HL-60 (cell line): ENCODE results near the gene MAP2K4.

Experiments used
- DNase-seq, 2 experiments: peaks; one replicate each; pipeline ENCODE4 v3.0.0-alpha.2; 2010 to 2020; ENCODE audit warnings: low read depth in 1 of 2, low spot score in 1 of 2
- H3K27ac ChIP-seq: fragments of 250-450 bp; sonication (Bioruptor Pico); replicated peaks from 2 replicates; pipeline ENCODE4 v1.5.1; 2020; ENCODE audit warnings: mild to moderate bottlenecking, moderate library complexity
- H3K27me3 ChIP-seq: fragments of 250-450 bp; sonication (Bioruptor Pico); 2 replicates; pipeline ENCODE4 v1.5.1; 2021; ENCODE audit warnings: mild to moderate bottlenecking, moderate library complexity; ENCODE audit not compliant: insufficient read depth, poor library complexity, severe bottlenecking
- H3K4me3 ChIP-seq: replicated peaks from 2 replicates; pipeline ENCODE4 v1.5.1; 2011; ENCODE audit warnings: mild to moderate bottlenecking, control low read depth, low read length; ENCODE audit not compliant: insufficient read depth
- CTCF ChIP-seq: IDR thresholded peaks from one replicate; pipeline ENCODE4 v1.5.1; 2011; ENCODE audit warnings: low read length, control low read depth, inconsistent platforms; ENCODE audit not compliant: insufficient read depth
- GABPA ChIP-seq: IDR thresholded peaks from 2 replicates; pipeline ENCODE4 v1.6.1; 2012; ENCODE audit warnings: low read depth
- POLR2AphosphoS5 ChIP-seq: IDR thresholded peaks from 2 replicates; pipeline ENCODE4 v1.6.1; 2012; ENCODE audit warnings: low read depth
- REST ChIP-seq: IDR thresholded peaks from 2 replicates; pipeline ENCODE4 v1.6.1; 2012; ENCODE audit warnings: low read depth; ENCODE audit not compliant: insufficient replicate concordance
- SPI1 ChIP-seq: IDR thresholded peaks from 2 replicates; pipeline ENCODE4 v1.6.1; 2012; ENCODE audit warnings: low read depth, mild to moderate bottlenecking, borderline replicate concordance
- microRNA-seq: library from miRNA; unstranded; fragments of <30 nt; microRNA quantifications from one replicate; pipeline ENCODE4, GENCODE V29; 2018

Gene MAP2K4

GRCh38 chr17:12193144-12193735 lies 172.6 kb downstream of the MAP2K4 start:
- no peak overlapping the region for H3K27ac ChIP-seq
- DNase-seq, result no peak
- no peak overlapping the region for H3K4me3 ChIP-seq
- TF ChIP-seq POLR2AphosphoS5 (no peak), REST (no peak), CTCF (no peak), SPI1 (no peak), GABPA (no peak)
- no peaks in the 10 kb centered on the region for H3K27me3 ChIP-seq

Small RNAs within 50 kb of the gene (microRNA-seq; reads per million reads assigned to microRNA genes)
- 644 reads per million, percentile 84 among the genes with 10 or more reads in this experiment for gene MIR744
